ENCODE data around the gene FAM3B.

Gene FAM3B

DNA sequence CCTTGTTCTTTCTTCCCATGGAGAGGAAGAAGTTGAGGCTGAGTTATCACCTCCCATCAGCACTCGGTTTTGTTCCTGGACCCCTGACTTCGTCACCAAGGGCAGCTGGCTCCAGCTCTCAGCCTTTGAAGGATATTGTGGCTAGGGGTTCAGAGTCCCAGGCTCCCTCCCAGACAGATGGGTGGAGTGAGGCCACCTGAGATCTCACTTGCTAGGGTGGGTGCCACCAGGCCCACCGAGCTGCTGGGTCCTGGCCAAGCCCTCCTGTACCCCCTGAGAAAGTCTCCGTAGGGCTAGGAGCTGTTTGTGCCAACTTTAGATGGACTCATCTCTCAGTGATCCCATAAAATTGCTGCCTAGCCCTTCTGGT, 52.1 kb downstream of the FAM3B start:
- CTCF ChIA-PET = no interaction called here
- TF ChIP-seq HDGF (IDR thresholded peaks at IDR 0.05; ENCODE audit: borderline replicate concordance) = no peak
- TF ChIP-seq ARNT (IDR thresholded peaks at IDR 0.05) = no peak
- TF ChIP-seq ZNF384 (IDR thresholded peaks at IDR 0.05) = no peak
- no peak for TF ChIP-seq BHLHE40 (IDR thresholded peaks at IDR 0.05; ENCODE audit: borderline replicate concordance)
- POLR2A ChIA-PET = no interaction called here
- DNase-seq (ENCODE audit: extremely low spot score) = no peak

GRCh38 chr21:41369105-41369919, 52.7 kb downstream of the FAM3B start:
- POLR2A ChIA-PET = no interaction called here
- TF ChIP-seq L3MBTL2 (conservative IDR thresholded peaks at IDR 0.05) = no peak
- TF ChIP-seq CTBP1 (IDR thresholded peaks at IDR 0.05; ENCODE audit: borderline replicate concordance) = no peak
- no peak for TF ChIP-seq FOXK2 (IDR thresholded peaks at IDR 0.05)
- TF ChIP-seq ELF4 (IDR thresholded peaks at IDR 0.05) = no peak
- TF ChIP-seq ZNF384 (IDR thresholded peaks at IDR 0.05) = no peak
- TF ChIP-seq SP1 (IDR thresholded peaks at IDR 0.05) = no peak
- TF ChIP-seq BHLHE40 (IDR thresholded peaks at IDR 0.05; ENCODE audit: borderline replicate concordance) = no peak
- TF ChIP-seq NFRKB (IDR thresholded peaks at IDR 0.05) = no peak
- TF ChIP-seq FOXM1 (IDR thresholded peaks at IDR 0.05; ENCODE audit: borderline replicate concordance) = no peak
- TF ChIP-seq PKNOX1 (IDR thresholded peaks at IDR 0.05) = no peak
- no peak for TF ChIP-seq LEF1 (IDR thresholded peaks at IDR 0.05; ENCODE audit: borderline replicate concordance)
- no peak for TF ChIP-seq SUZ12 (IDR thresholded peaks at IDR 0.05)
- no peak for TF ChIP-seq FOXA1 (IDR thresholded peaks at IDR 0.05)
- TF ChIP-seq HDGF (IDR thresholded peaks at IDR 0.05; ENCODE audit: borderline replicate concordance) = no peak
- TF ChIP-seq TARDBP (IDR thresholded peaks at IDR 0.05) = no peak
- no peak for TF ChIP-seq ARNT (IDR thresholded peaks at IDR 0.05)
- CTCF ChIA-PET = no interaction called here
- no peak for DNase-seq (ENCODE audit: extremely low spot score)

DNA sequence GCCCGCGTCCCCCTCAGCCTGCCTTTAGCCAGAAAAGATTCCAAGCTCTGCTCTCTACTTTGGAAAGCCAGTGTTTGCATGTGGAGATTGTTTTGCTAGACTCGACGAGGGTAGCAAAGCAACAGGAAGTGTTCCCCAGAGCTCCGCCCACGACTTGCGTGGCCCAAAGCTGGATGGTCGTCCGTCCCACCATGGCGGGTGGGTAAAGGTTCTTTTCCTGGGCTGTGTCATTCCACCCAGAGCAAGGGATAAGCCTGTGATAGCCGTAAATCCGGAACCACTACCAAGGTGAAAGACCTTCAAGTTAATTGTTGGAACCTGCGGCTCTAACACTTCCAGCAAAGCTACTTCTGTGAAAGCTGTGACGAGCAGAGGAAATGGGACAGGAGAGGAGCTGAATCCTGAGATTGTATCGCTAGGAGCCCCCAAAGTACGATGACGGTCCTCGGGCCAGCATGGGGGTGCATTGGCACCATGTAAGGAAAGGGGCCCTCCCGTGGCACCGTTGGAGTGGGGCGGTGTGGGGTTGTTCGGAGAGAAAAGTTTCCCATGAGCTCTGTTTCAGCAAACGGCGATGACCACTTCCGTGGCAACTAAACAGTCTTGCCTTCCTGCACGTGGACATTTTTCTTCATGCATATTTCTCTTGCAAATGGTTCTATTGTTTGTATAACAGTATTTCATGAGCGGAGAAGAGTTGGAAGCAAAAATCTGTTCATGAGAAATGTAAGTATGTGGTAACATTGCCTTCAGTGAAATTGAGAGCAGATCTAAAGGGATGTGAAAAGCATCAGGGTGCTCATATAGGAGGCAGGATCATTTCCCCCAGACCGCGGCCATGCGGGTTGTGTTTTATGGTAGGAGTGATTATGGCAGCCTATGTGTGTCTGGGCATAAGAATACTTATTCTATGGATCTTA, 53.6 kb downstream of the FAM3B start:
- ChIA-PET CTCF (no interaction called here), POLR2A (no interaction called here)
- no peak for TF ChIP-seq ELF4 (IDR thresholded peaks at IDR 0.05)
- no peak for TF ChIP-seq SP1 (IDR thresholded peaks at IDR 0.05)
- no peak for TF ChIP-seq ARNT (IDR thresholded peaks at IDR 0.05)
- TF ChIP-seq BHLHE40 (IDR thresholded peaks at IDR 0.05; ENCODE audit: borderline replicate concordance) = no peak
- TF ChIP-seq FOXM1 (IDR thresholded peaks at IDR 0.05; ENCODE audit: borderline replicate concordance) = no peak
- no peak for TF ChIP-seq NFRKB (IDR thresholded peaks at IDR 0.05)
- no peak for TF ChIP-seq ZNF384 (IDR thresholded peaks at IDR 0.05)
- TF ChIP-seq SUZ12 (IDR thresholded peaks at IDR 0.05) = no peak
- TF ChIP-seq FOXA1 (IDR thresholded peaks at IDR 0.05) = no peak
- TF ChIP-seq PKNOX1 (IDR thresholded peaks at IDR 0.05) = no peak
- no peak for DNase-seq (ENCODE audit: extremely low spot score)

GRCh38 chr21:41370840-41371684, 54.5 kb downstream of the FAM3B start:
- TF ChIP-seq ELF4 (IDR thresholded peaks at IDR 0.05) (no peak), SUZ12 (IDR thresholded peaks at IDR 0.05) (no peak), FOXK2 (IDR thresholded peaks at IDR 0.05) (no peak), FOXM1 (IDR thresholded peaks at IDR 0.05; ENCODE audit: borderline replicate concordance) (no peak), L3MBTL2 (conservative IDR thresholded peaks at IDR 0.05) (no peak), FOXA1 (IDR thresholded peaks at IDR 0.05) (no peak), CTBP1 (IDR thresholded peaks at IDR 0.05; ENCODE audit: borderline replicate concordance) (no peak), HDGF (IDR thresholded peaks at IDR 0.05; ENCODE audit: borderline replicate concordance) (no peak)
- DNase-seq (ENCODE audit: extremely low spot score) = no peak

DNA sequence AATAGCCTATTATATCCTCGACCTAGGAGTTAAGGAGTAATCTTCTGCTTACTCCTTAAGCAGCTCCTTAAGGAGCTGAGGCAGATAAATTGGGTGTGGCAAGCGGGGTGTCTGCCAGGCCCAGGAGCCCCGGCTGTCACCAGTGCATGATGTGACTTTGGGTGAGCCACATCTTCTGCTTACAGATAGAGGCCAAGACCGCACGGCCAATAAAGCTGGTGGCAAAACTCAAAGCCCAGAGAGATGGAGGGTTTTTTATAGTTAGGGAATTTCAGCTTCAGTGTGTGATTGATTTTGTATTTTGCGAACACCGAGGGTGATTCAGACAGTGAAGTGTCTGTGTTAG, 55.1 kb downstream of the FAM3B start:
- ChIA-PET POLR2A (interaction anchor here (0.6 kb wide), 1 partner anchor 95 kb away, joined by 3 read pairs; no protein-coding TSS in a partner anchor), CTCF (interaction anchor here (0.6 kb wide), 1 partner anchor 201 kb away, joined by 3 read pairs; no protein-coding TSS in a partner anchor)
- TF ChIP-seq SUZ12 (IDR thresholded peaks at IDR 0.05) (no peak), CTBP1 (IDR thresholded peaks at IDR 0.05; ENCODE audit: borderline replicate concordance) (no peak), FOXM1 (IDR thresholded peaks at IDR 0.05; ENCODE audit: borderline replicate concordance) (no peak)
- DNase-seq (ENCODE audit: extremely low spot score) = no peak

More at GRCh38 chr21:41370840-41371684, 54.5 kb downstream of the FAM3B start:
- ChIA-PET POLR2A (no interaction called here), CTCF (no interaction called here)

DNA sequence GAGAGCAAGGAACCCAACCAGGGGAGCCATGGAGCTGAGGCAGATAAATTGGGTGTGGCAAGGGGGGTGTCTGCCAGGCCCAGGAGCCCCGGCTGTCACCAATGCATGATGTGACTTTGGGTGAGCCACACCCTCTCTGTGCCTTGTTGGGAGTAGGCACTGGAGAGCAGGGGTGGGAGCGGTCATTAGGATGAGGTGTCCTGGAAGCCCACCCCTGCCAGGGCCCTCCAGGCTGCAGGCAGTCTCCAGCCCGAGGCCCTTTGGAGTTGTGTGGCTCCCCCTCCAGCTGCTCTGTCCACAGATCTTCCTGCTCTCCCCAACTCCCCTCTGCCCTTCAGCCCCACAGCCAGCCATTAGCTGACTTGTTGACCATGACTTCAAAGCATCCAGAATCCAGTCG, 56.7 kb downstream of the FAM3B start:
- ChIA-PET CTCF (no interaction called here), POLR2A (no interaction called here)
- no peak for TF ChIP-seq NFRKB (IDR thresholded peaks at IDR 0.05)
- TF ChIP-seq FOXA1 (IDR thresholded peaks at IDR 0.05) = no peak
- no peak for TF ChIP-seq FOXM1 (IDR thresholded peaks at IDR 0.05; ENCODE audit: borderline replicate concordance)
- no peak for TF ChIP-seq L3MBTL2 (conservative IDR thresholded peaks at IDR 0.05)
- TF ChIP-seq BHLHE40 (IDR thresholded peaks at IDR 0.05; ENCODE audit: borderline replicate concordance) = no peak
- no peak for TF ChIP-seq SUZ12 (IDR thresholded peaks at IDR 0.05)
- TF ChIP-seq ZNF384 (IDR thresholded peaks at IDR 0.05) = no peak
- no peak for TF ChIP-seq ARNT (IDR thresholded peaks at IDR 0.05)
- TF ChIP-seq PKNOX1 (IDR thresholded peaks at IDR 0.05) = no peak
- TF ChIP-seq FOXK2 (IDR thresholded peaks at IDR 0.05) = no peak
- TF ChIP-seq LEF1 (IDR thresholded peaks at IDR 0.05; ENCODE audit: borderline replicate concordance) = no peak
- no peak for DNase-seq (ENCODE audit: extremely low spot score)

Measured in HEK293T (cell line).